Suprapubic skin (tissue), 4 donors: ENCODE measurements around the gene TMEM203.

Experiments
- POLR2A ChIP-seq, 2 donors: fragments of 450-650 bp; IDR thresholded peaks; one replicate each; pipeline ENCODE4 v1.6.1; 2017; ENCODE audit warnings: antibody characterized with exemption in 2 of 2, mild to moderate bottlenecking in 2 of 2, moderate library complexity in 2 of 2
- POLR2AphosphoS5 ChIP-seq, 3 donors: sonication (generic); formaldehyde crosslinking; IDR thresholded peaks; one replicate each; pipeline ENCODE4 v1.6.1; 2017; ENCODE audit warnings: antibody characterized with exemption in 3 of 3
- TF ChIP-seq, protein P1 (sequence below), 2 donors: fragments of 200-600 bp in 1 of 2; fragments of 450-650 bp in 1 of 2; sonication (generic) in 1 of 2; IDR thresholded peaks; one replicate each; pipeline ENCODE4 v1.5.1; 2016 to 2019; ENCODE audit warnings: antibody characterized with exemption in 2 of 2, mild to moderate bottlenecking in 1 of 2, moderate library complexity in 1 of 2

GRCh38 chr9:137226338-137227053 is 21.0 kb upstream of the TMEM203 start:
- TF ChIP-seq, protein P1, sequence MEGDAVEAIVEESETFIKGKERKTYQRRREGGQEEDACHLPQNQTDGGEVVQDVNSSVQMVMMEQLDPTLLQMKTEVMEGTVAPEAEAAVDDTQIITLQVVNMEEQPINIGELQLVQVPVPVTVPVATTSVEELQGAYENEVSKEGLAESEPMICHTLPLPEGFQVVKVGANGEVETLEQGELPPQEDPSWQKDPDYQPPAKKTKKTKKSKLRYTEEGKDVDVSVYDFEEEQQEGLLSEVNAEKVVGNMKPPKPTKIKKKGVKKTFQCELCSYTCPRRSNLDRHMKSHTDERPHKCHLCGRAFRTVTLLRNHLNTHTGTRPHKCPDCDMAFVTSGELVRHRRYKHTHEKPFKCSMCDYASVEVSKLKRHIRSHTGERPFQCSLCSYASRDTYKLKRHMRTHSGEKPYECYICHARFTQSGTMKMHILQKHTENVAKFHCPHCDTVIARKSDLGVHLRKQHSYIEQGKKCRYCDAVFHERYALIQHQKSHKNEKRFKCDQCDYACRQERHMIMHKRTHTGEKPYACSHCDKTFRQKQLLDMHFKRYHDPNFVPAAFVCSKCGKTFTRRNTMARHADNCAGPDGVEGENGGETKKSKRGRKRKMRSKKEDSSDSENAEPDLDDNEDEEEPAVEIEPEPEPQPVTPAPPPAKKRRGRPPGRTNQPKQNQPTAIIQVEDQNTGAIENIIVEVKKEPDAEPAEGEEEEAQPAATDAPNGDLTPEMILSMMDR (IDR thresholded peaks at IDR 0.05), result no peak
- TF ChIP-seq POLR2A (IDR thresholded peaks at IDR 0.05) (no peak), POLR2AphosphoS5 (IDR thresholded peaks at IDR 0.05) (no peak)
